ENCODE results near the gene OR4Q3. TPM values are rescaled to one million over a fixed set of nuclear protein-coding genes. Genes with fewer than 3 reads are reported as not detected.
"Not testable (repeated sequence)": the region's sequence is repeated elsewhere in the genome, so short reads cannot be mapped to it uniquely, and the experiment has no call there.

OR4Q3 gene
- polyA plus RNA-seq, 3 donors = not detected

- WGBS (ENCODE audit: insufficient coverage) = no CpG with 5 or more reads among the region's 1 CpG
- no peaks in the 10 kb centered on the region for H3K36me3 ChIP-seq (replicated peaks in 1 of 2; ENCODE audit: control insufficient read depth in 1 of 2, insufficient read depth in 2 of 2, low read length in 2 of 2)
- H3K4me3 ChIP-seq (replicated peaks in 1 of 3; ENCODE audit: low read depth in 2 of 3, low read length in 3 of 3) = no peak overlapping the region
- H3K9me3 ChIP-seq (replicated peaks in 1 of 2; ENCODE audit: control insufficient read depth in 1 of 2, insufficient read depth in 1 of 2, low read length in 2 of 2) = peaks cover 14 to 15% of the 10 kb centered on the region in 2 donors
- peaks cover 0 to 3% (median 1%) of the 10 kb centered on the region in 3 donors for H3K27me3 Mint-ChIP-seq (ENCODE audit: low read depth in 3 of 3)
- H3K4me1 Mint-ChIP-seq = no peaks in the 10 kb centered on the region
- H4K20me1 ChIP-seq (ENCODE audit: insufficient read depth, low read length) = no peaks in the 10 kb centered on the region
- peaks cover 8 to 30% (median 15%) of the 10 kb centered on the region in 7 donors for H3K9me3 Mint-ChIP-seq
- intact Hi-C loops (cut with micrococcal nuclease) = no loop called here
- peak in 1 of 3 donors; percentile 1 for DNase-seq
- H3K9ac ChIP-seq (ENCODE audit: insufficient read depth, low read length, poor library complexity, severe bottlenecking) = no peak overlapping the region
- no peaks in the 10 kb centered on the region for H3K36me3 Mint-ChIP-seq
- H3K27ac ChIP-seq (ENCODE audit: low read depth in 1 of 2, low read length in 2 of 2) = peak overlapping the region in 1 of 2 donors; percentile 55
- H3K4me3 Mint-ChIP-seq = no peak overlapping the region
- H3K79me2 ChIP-seq (ENCODE audit: insufficient read depth, low read length) = no peaks in the 10 kb centered on the region
- no peaks in the 10 kb centered on the region for H3K4me1 ChIP-seq (ENCODE audit: control insufficient read depth in 1 of 2, insufficient read depth in 2 of 2, low read length in 2 of 2)
- no peak overlapping the region for H2AFZ ChIP-seq (ENCODE audit: insufficient read depth, low read depth, low read length, poor library complexity, severe bottlenecking)
- no peak overlapping the region for H3K4me2 ChIP-seq (replicated peaks; ENCODE audit: extremely low read depth, low read length, poor library complexity, severe bottlenecking)
- TF ChIP-seq CTCF (IDR thresholded peaks at IDR 0.05) = no peak
- H3K27ac Mint-ChIP-seq = peak overlapping the region in 3 of 7 donors; percentile 19 to 87 (median 84)
- H3K27me3 ChIP-seq (ENCODE audit: control insufficient read depth in 2 of 2, insufficient read depth in 2 of 2, low read length in 2 of 2) = no peaks in the 10 kb centered on the region
These were observed 28.6 kb downstream of the OR4Q3 start for GRCh38 chr14:19771895-19772430.

- H3K36me3 Mint-ChIP-seq; H3K4me1 Mint-ChIP-seq; H3K4me3 ChIP-seq (replicated peaks in 1 of 3; ENCODE audit: low read depth in 2 of 3, low read length in 3 of 3); H2AFZ ChIP-seq (ENCODE audit: insufficient read depth, low read depth, low read length, poor library complexity, severe bottlenecking); H3K4me1 ChIP-seq (ENCODE audit: control insufficient read depth in 1 of 2, insufficient read depth in 2 of 2, low read length in 2 of 2); H3K36me3 ChIP-seq (replicated peaks in 1 of 2; ENCODE audit: control insufficient read depth in 1 of 2, insufficient read depth in 2 of 2, low read length in 2 of 2); H3K4me3 Mint-ChIP-seq; H4K20me1 ChIP-seq (ENCODE audit: insufficient read depth, low read length); H3K9ac ChIP-seq (ENCODE audit: insufficient read depth, low read length, poor library complexity, severe bottlenecking); H3K4me2 ChIP-seq (replicated peaks; ENCODE audit: extremely low read depth, low read length, poor library complexity, severe bottlenecking); intact Hi-C loops (cut with micrococcal nuclease); H3K27me3 Mint-ChIP-seq (ENCODE audit: low read depth in 3 of 3); H3K79me2 ChIP-seq (ENCODE audit: insufficient read depth, low read length); H3K27me3 ChIP-seq (ENCODE audit: control insufficient read depth in 2 of 2, insufficient read depth in 2 of 2, low read length in 2 of 2): not testable (repeated sequence)
- no CpG with 5 or more reads among the region's 2 CpGs for WGBS (ENCODE audit: insufficient coverage)
- H3K9me3 ChIP-seq (replicated peaks in 1 of 2; ENCODE audit: control insufficient read depth in 1 of 2, insufficient read depth in 1 of 2, low read length in 2 of 2) = peaks cover 14 to 15% of the 10 kb centered on the region in 2 donors
- peak overlapping the region in 4 of 7 donors; percentile 19 to 87 (median 63) for H3K27ac Mint-ChIP-seq
- peak in 1 of 3 donors; percentile 0 for DNase-seq
- H3K9me3 Mint-ChIP-seq = peaks cover 8 to 30% (median 15%) of the 10 kb centered on the region in 7 donors
- H3K27ac ChIP-seq (ENCODE audit: low read depth in 1 of 2, low read length in 2 of 2) = peak overlapping the region in 1 of 2 donors; percentile 55
These were observed 29.1 kb downstream of the OR4Q3 start for GRCh38 chr14:19772454-19772853.

GRCh38 chr14:19773204-19773603, 29.8 kb downstream of the OR4Q3 start, which contains the start of gene OR4M1:
TSS of gene OR4M1 (plus strand) at chr14:19773504. CDS start at chr14:19780323, 6,819 bp downstream.
- H3K79me2 ChIP-seq (ENCODE audit: insufficient read depth, low read length); H3K4me2 ChIP-seq (replicated peaks; ENCODE audit: extremely low read depth, low read length, poor library complexity, severe bottlenecking); H3K4me3 Mint-ChIP-seq; intact Hi-C loops (cut with micrococcal nuclease); H3K9ac ChIP-seq (ENCODE audit: insufficient read depth, low read length, poor library complexity, severe bottlenecking); H3K36me3 ChIP-seq (replicated peaks in 1 of 2; ENCODE audit: control insufficient read depth in 1 of 2, insufficient read depth in 2 of 2, low read length in 2 of 2); H3K27me3 ChIP-seq (ENCODE audit: control insufficient read depth in 2 of 2, insufficient read depth in 2 of 2, low read length in 2 of 2); H2AFZ ChIP-seq (ENCODE audit: insufficient read depth, low read depth, low read length, poor library complexity, severe bottlenecking); H3K4me1 Mint-ChIP-seq; H3K4me3 ChIP-seq (replicated peaks in 1 of 3; ENCODE audit: low read depth in 2 of 3, low read length in 3 of 3); H3K4me1 ChIP-seq (ENCODE audit: control insufficient read depth in 1 of 2, insufficient read depth in 2 of 2, low read length in 2 of 2); H3K36me3 Mint-ChIP-seq; H4K20me1 ChIP-seq (ENCODE audit: insufficient read depth, low read length); DNase-seq; H3K27me3 Mint-ChIP-seq (ENCODE audit: low read depth in 3 of 3): not testable (repeated sequence)
- Histone ChIP-seq H3K9me3 (replicated peaks in 1 of 2; ENCODE audit: control insufficient read depth in 1 of 2, insufficient read depth in 1 of 2, low read length in 2 of 2) (peaks cover 14 to 15% of the 10 kb centered on the region in 2 donors), H3K27ac (ENCODE audit: low read depth in 1 of 2, low read length in 2 of 2) (peak within 1 kb of the TSS in 1 of 2 donors; percentile 55)
- H3K9me3 Mint-ChIP-seq = peaks cover 8 to 28% (median 15%) of the 10 kb centered on the region in 7 donors
- whole genome bisulfite sequencing (ENCODE audit: insufficient coverage) = no CpG with 5 or more reads among the region's 1 CpG
- H3K27ac Mint-ChIP-seq = peak within 1 kb of the TSS in 4 of 7 donors; percentile 19 to 87 (median 63)
